NT2/D1 (cell line): Measurements from ENCODE around the gene AIP.

Source experiments
- SUZ12 ChIP-seq: IDR thresholded peaks from 2 replicates; pipeline ENCODE4 v1.6.1; 2011; ENCODE audit not compliant: insufficient read length, insufficient read depth; ENCODE audit errors: extremely low read depth
- YY1 ChIP-seq: IDR thresholded peaks from 2 replicates; pipeline ENCODE4 v1.6.1; 2011; ENCODE audit not compliant: insufficient read length, insufficient read depth

DNA sequence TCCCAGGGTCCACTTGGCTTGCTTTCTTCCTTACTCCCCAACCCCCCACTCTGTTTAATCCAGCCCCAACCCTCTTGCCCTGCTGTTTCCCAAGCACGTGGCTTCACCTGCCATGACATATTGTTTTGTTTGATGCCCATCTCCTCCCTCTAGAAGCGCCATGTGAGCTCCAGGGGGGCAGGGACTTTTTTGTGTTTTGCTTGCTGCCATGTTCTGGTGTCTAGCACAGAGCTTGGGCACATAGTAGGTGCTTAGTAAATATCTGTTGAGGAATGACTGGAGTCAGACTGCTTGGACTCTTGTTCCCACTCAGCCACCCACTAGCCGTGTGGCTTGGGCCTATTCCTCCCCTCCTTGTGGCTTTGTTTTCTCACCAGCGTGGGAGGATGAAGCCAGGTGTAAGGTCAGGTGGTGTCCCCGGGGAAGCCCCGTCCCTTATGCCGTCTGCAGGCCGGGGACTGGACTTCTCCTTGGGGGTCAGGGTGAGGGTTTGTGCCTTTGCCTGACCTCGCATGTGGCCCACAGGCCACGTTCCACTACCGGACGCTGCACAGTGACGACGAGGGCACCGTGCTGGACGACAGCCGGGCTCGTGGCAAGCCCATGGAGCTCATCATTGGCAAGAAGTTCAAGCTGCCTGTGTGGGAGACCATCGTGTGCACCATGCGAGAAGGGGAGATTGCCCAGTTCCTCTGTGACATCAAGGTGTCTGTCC, 3.8 kb downstream of the AIP start:
- TF ChIP-seq YY1 (no peak), SUZ12 (no peak)
